Measurements from ENCODE around the gene SUGCT.
"Not testable (repeated sequence)": the region's sequence is repeated elsewhere in the genome, so short reads cannot be mapped to it uniquely, and the experiment has no call there.

SUGCT gene

DNA sequence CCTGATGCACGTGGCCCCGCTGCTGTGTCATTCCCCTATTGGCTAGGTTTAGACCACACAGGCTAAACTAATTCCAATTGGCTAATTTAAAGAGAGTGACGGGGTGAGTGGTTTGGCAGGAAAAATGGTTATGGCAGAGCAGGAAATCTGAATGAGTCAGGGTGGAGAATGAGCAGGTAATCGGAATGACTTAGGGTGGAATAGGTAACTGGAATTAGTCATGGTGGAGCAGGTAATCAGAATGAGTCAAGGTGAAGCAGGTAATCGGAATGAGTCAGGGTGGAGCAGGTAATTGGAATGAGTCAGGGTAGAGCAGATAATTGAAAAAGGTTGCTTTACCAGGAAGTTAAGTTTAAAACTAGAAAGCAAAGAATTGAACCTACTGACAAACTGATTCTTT is 7.1 kb downstream of the SUGCT start:
- peak; percentile 77; the same call in 1 of the 2 replicates for TF ChIP-seq ZNF223 (tag by site-specific recombination; IDR thresholded peaks at IDR 0.05)
- H3K27ac ChIP-seq (ENCODE audit: extremely low read depth, low read depth, low read length); H3K4me1 ChIP-seq (ENCODE audit: control insufficient read depth, insufficient read depth, low read length); H3K4me3 ChIP-seq (ENCODE audit: low read depth, low read length); H3K36me3 ChIP-seq (ENCODE audit: control insufficient read depth in 2 of 2, insufficient read depth in 1 of 2, low read length in 2 of 2); H3K9me3 ChIP-seq (ENCODE audit: control insufficient read depth, insufficient read depth, low read depth, low read length); CTCF ChIA-PET; POLR2A ChIA-PET: not testable (repeated sequence)

DNA sequence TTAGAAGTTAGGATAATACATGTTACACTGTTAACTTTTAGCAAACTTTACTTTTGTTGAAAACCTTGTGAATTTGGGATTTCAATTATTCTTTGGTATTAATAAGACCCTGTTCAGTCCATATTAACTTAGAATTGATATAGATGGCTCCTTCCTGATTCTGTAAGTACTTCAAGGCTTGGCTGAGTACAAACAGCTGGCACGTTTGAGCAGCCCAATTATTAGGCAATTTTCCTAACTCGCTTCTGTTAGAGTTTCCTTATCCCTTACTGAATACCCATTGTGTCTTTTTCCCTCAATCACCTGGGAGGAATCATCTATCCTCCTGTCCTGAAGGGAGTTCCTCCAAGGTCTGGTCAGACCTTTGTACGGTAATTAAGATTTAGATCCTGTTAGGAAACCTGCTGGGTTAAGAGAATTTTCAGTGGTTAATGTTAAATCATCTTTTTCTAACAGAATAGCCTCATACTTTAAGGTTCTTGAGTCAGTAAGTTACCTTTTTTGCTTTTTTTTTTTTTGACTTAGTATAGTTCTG is 10.9 kb downstream of the SUGCT start:
- POLR2A ChIA-PET = interaction anchor here (1.1 kb wide), 1 partner anchor 11 kb away, joined by 3 read pairs; the partner anchor contains the start of genes MPLKIP and SUGCT
- H3K27ac ChIP-seq (ENCODE audit: extremely low read depth, low read depth, low read length); H3K9me3 ChIP-seq (ENCODE audit: control insufficient read depth, insufficient read depth, low read depth, low read length); H3K4me1 ChIP-seq (ENCODE audit: control insufficient read depth, insufficient read depth, low read length); H3K4me3 ChIP-seq (ENCODE audit: low read depth, low read length); H3K36me3 ChIP-seq (ENCODE audit: control insufficient read depth in 2 of 2, insufficient read depth in 1 of 2, low read length in 2 of 2): not testable (repeated sequence)
- CTCF ChIA-PET = interaction anchor here (0.6 to 0.7 kb wide), 2 partner anchors 93 to 472 kb away, joined by 3 to 7 read pairs; no protein-coding TSS in a partner anchor

DNA sequence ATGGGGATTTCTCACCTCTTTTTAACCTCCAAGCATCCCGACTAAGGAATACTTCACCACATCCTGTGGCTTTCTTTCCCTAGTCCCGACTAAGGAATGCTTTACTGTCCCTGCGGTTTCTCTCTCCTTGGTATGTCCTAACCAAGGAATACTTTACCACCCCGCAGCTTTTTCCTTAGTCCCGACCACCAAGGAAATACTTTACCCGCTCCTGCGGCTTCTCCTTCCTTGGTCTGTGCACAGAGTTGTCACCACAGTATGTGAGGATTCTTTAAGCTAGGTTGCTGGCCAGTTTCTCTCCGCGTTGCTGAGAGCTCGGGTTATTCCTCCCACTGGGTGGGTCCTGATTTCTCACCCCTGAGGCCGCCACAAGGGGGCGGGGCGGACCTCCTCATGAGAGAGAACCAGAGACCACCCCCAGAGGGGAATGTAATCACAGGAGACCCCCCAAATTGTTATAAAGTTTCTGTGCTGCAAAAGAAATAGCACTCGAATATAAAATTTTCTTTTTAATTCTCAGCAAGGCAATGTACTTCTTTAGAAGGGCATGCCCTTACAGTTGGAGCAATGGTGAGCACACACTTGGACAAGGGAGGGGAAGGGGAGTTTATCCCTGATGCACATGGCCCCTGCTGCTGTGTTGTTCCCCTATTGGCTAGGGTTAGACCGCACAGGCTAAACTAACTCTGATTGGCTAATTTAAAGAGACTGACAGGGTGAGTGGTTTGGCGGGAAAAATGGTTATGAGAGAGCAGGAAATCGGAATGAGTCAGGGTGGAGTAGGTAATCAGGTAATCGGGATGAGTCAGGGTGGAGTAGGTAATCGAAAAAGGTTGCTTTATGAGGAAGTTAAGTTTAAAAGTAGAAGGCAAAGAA is 12.8 kb downstream of the SUGCT start:
- TF ChIP-seq ZNF785 (tag by site-specific recombination; IDR thresholded peaks at IDR 0.05) (no peak), MEIS1 (CRISPR knock-in tag; IDR thresholded peaks at IDR 0.05; ENCODE audit: borderline replicate concordance) (no peak), ZNF600 (tag by site-specific recombination; IDR thresholded peaks at IDR 0.05) (no peak), ZBTB7A (tag by site-specific recombination; IDR thresholded peaks at IDR 0.05; ENCODE audit: low read depth) (no peak), ZNF211 (tag by site-specific recombination; IDR thresholded peaks at IDR 0.05; ENCODE audit: low read depth) (no peak), ZNF558 (tag by site-specific recombination; IDR thresholded peaks at IDR 0.05) (no peak)
- Histone ChIP-seq H3K27ac (ENCODE audit: extremely low read depth, low read depth, low read length) (no peak overlapping the region), H3K4me3 (ENCODE audit: low read depth, low read length) (no peak overlapping the region), H3K9me3 (ENCODE audit: control insufficient read depth, insufficient read depth, low read depth, low read length) (no peaks in the 10 kb centered on the region), H3K36me3 (ENCODE audit: control insufficient read depth in 2 of 2, insufficient read depth in 1 of 2, low read length in 2 of 2) (no peaks in the 10 kb centered on the region), H3K4me1 (ENCODE audit: control insufficient read depth, insufficient read depth, low read length) (no peaks in the 10 kb centered on the region)
- POLR2A ChIA-PET = no interaction called here
- CTCF ChIA-PET = no interaction called here

DNA sequence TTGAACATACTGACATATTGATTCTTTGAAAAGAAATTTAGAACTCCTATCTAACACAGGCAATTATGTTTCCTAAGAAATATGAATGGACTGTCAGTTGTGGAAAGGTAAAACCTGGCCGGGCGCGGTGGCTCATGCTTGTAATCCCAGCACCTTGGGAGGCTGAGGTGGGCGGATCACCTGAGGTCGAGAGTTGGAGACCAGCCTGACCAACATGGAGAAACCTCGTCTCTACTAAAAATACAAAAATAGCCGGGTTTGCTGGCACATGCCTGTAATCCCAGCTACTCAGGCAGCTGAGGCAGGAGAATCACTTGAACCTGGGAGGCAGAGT is 13.4 kb downstream of the SUGCT start:
- CTCF ChIA-PET; H3K36me3 ChIP-seq (ENCODE audit: control insufficient read depth in 2 of 2, insufficient read depth in 1 of 2, low read length in 2 of 2); H3K9me3 ChIP-seq (ENCODE audit: control insufficient read depth, insufficient read depth, low read depth, low read length); H3K4me1 ChIP-seq (ENCODE audit: control insufficient read depth, insufficient read depth, low read length); H3K27ac ChIP-seq (ENCODE audit: extremely low read depth, low read depth, low read length); H3K4me3 ChIP-seq (ENCODE audit: low read depth, low read length); POLR2A ChIA-PET: not testable (repeated sequence)

DNA sequence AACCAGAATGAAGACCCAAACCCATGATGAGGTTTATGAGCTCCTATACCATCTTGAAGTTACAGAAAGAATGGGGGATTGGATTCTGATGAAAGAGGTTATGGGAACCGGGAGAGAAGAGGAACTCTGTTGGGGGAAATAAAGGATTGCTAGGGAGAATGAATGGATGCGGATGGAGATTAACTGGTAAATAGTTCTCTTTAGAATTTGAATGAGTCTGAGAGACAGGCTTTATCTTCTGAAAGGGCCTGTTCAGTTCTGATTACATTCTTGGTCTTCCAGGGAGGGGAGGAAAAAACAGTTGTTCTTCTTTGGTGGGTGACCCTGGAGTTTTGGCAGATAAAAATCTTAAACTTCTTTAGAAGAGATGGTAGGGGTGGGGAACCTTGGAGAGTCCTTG is 13.9 kb downstream of the SUGCT start:
- H3K4me1 ChIP-seq (ENCODE audit: control insufficient read depth, insufficient read depth, low read length) = no peaks in the 10 kb centered on the region
- no peak overlapping the region for H3K4me3 ChIP-seq (ENCODE audit: low read depth, low read length)
- CTCF ChIA-PET = no interaction called here
- no peaks in the 10 kb centered on the region for H3K9me3 ChIP-seq (ENCODE audit: control insufficient read depth, insufficient read depth, low read depth, low read length)
- H3K27ac ChIP-seq (ENCODE audit: extremely low read depth, low read depth, low read length) = no peak overlapping the region
- H3K36me3 ChIP-seq (ENCODE audit: control insufficient read depth in 2 of 2, insufficient read depth in 1 of 2, low read length in 2 of 2) = no peaks in the 10 kb centered on the region
- POLR2A ChIA-PET = no interaction called here
- TF ChIP-seq, protein P1, sequence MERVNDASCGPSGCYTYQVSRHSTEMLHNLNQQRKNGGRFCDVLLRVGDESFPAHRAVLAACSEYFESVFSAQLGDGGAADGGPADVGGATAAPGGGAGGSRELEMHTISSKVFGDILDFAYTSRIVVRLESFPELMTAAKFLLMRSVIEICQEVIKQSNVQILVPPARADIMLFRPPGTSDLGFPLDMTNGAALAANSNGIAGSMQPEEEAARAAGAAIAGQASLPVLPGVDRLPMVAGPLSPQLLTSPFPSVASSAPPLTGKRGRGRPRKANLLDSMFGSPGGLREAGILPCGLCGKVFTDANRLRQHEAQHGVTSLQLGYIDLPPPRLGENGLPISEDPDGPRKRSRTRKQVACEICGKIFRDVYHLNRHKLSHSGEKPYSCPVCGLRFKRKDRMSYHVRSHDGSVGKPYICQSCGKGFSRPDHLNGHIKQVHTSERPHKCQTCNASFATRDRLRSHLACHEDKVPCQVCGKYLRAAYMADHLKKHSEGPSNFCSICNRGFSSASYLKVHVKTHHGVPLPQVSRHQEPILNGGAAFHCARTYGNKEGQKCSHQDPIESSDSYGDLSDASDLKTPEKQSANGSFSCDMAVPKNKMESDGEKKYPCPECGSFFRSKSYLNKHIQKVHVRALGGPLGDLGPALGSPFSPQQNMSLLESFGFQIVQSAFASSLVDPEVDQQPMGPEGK (tag by site-specific recombination; IDR thresholded peaks at IDR 0.05) = no peak
- TF ChIP-seq EGR2 (tag by site-specific recombination; IDR thresholded peaks at IDR 0.05; ENCODE audit: low read depth) (no peak), WT1 (tag by site-specific recombination; IDR thresholded peaks at IDR 0.05) (no peak), ZNF473 (tag by site-specific recombination; IDR thresholded peaks at IDR 0.05) (no peak), ZNF394 (tag by site-specific recombination; IDR thresholded peaks at IDR 0.05; ENCODE audit: borderline replicate concordance) (no peak), REPIN1 (tag by site-specific recombination; IDR thresholded peaks at IDR 0.05; ENCODE audit: low read depth) (no peak), ZNF792 (tag by site-specific recombination; IDR thresholded peaks at IDR 0.05) (no peak)
- TF ChIP-seq, protein P2, sequence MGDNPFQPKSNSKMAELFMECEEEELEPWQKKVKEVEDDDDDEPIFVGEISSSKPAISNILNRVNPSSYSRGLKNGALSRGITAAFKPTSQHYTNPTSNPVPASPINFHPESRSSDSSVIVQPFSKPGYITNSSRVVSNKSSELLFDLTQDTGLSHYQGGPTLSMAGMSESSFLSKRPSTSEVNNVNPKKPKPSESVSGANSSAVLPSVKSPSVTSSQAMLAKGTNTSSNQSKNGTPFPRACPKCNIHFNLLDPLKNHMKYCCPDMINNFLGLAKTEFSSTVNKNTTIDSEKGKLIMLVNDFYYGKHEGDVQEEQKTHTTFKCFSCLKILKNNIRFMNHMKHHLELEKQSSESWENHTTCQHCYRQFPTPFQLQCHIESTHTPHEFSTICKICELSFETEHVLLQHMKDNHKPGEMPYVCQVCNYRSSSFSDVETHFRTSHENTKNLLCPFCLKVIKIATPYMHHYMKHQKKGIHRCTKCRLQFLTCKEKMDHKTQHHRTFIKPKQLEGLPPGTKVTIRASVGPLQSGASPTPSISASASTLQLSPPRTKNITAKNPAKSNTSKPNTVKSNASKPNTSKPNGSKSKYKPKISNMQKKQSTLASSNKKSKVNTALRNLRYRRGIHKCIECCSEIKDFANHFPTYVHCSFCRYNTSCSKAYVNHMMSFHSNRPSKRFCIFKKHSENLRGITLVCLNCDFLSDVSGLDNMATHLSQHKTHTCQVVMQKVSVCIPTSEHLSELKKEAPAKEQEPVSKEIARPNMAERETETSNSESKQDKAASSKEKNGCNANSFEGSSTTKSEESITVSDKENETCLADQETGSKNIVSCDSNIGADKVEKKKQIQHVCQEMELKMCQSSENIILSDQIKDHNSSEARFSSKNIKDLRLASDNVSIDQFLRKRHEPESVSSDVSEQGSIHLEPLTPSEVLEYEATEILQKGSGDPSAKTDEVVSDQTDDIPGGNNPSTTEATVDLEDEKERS (tag by site-specific recombination; IDR thresholded peaks at IDR 0.05) = no peak

Data from HEK293 (cell line).